ENCODE measurements around the gene UBE2J2. TPM values are rescaled to one million over a fixed set of nuclear protein-coding genes. Genes with fewer than 3 reads are reported as not detected.

Gene UBE2J2
- total and polyA plus RNA-seq, 2 of the 8 experiments (the other 6 are each of a cell fraction or from before 2014, with no cell fraction given) = 33.6 to 67.9 TPM

DNA sequence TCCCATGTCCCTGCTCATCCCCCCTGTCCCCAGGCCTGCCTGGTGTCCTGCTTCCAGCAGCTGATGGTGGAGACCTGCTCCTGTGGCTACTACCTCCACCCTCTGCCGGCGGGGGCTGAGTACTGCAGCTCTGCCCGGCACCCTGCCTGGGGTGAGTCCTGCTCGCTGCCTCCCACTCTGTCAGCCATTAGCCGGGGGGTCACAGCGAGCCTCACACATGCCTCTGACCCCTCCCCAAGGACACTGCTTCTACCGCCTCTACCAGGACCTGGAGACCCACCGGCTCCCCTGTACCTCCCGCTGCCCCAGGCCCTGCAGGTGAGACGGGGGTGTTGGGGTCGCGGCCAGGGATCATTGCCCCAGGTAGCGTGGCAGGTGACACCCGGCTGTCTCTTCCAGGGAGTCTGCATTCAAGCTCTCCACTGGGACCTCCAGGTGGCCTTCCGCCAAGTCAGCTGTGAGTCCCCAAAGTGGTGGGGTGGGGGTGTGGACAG is 16.6 kb upstream of the UBE2J2 start (continued):
- TF ChIP-seq SIN3A (conservative IDR thresholded peaks at IDR 0.05 in 1 of 2, IDR thresholded peaks at IDR 0.05 in 1 of 2; ENCODE audit: low read depth in 1 of 2, low read length in 2 of 2) = peak in 1 of 2 experiments; percentile 42; a peak in 1 of 4 replicates

Measured in H1 (cell line).